Measurements from ENCODE around the gene RELN.

RELN gene

GRCh38 chr7:103712991-103713778 lies 276.3 kb downstream of the RELN start:
- TF ChIP-seq, protein P1, sequence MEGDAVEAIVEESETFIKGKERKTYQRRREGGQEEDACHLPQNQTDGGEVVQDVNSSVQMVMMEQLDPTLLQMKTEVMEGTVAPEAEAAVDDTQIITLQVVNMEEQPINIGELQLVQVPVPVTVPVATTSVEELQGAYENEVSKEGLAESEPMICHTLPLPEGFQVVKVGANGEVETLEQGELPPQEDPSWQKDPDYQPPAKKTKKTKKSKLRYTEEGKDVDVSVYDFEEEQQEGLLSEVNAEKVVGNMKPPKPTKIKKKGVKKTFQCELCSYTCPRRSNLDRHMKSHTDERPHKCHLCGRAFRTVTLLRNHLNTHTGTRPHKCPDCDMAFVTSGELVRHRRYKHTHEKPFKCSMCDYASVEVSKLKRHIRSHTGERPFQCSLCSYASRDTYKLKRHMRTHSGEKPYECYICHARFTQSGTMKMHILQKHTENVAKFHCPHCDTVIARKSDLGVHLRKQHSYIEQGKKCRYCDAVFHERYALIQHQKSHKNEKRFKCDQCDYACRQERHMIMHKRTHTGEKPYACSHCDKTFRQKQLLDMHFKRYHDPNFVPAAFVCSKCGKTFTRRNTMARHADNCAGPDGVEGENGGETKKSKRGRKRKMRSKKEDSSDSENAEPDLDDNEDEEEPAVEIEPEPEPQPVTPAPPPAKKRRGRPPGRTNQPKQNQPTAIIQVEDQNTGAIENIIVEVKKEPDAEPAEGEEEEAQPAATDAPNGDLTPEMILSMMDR (IDR thresholded peaks at IDR 0.05): no peak

- TF ChIP-seq, protein P1 (IDR thresholded peaks at IDR 0.05): no peak
These were observed 278.0 kb downstream of the RELN start for GRCh38 chr7:103711413-103711812.

GRCh38 chr7:103710247-103710646 lies 279.2 kb downstream of the RELN start:
- TF ChIP-seq, protein P1 (IDR thresholded peaks at IDR 0.05): no peak

DNA sequence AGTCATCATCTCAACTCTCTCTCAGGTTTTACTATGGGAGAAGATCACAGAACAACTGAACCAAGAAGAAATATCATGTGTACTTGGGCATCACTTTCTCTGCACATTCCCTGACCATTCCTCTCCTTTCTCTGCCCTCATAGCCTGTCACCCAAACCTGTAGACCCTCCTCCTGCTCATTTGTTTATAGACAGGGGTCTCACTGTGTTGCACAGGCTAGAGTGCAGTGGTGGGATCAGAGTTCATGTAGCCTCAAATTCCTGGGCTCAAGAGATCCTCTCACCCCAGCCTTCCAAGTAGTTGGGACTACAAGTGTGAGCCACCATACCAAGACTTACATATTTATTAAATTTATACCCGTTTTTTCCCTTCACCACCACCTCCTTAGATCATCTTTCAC lies 282.7 kb downstream of the RELN start:
- TF ChIP-seq, protein P1 (IDR thresholded peaks at IDR 0.05): no peak

DNA sequence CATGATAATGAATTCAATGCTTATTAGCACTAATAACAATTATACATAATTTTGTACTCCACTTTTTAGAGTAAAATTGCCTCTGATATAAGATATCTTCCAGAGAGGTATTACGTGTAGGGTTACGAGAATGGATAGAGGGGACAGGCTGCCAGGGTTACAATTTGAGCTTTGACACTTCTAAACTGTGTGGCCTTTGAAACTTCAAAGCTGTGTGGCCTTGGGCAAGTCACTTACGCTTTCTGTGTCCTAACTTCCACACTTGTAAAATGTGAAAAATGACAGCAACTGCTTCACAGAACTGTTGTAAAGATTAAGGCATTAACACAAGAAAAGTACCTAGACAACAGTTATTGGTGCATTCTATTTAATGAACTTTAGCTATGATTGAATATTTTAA lies 283.9 kb downstream of the RELN start:
- TF ChIP-seq, protein P1 (IDR thresholded peaks at IDR 0.05): no peak

- TF ChIP-seq, protein P1 (IDR thresholded peaks at IDR 0.05): no peak
These were observed 284.8 kb downstream of the RELN start for GRCh38 chr7:103704701-103705100.

DNA sequence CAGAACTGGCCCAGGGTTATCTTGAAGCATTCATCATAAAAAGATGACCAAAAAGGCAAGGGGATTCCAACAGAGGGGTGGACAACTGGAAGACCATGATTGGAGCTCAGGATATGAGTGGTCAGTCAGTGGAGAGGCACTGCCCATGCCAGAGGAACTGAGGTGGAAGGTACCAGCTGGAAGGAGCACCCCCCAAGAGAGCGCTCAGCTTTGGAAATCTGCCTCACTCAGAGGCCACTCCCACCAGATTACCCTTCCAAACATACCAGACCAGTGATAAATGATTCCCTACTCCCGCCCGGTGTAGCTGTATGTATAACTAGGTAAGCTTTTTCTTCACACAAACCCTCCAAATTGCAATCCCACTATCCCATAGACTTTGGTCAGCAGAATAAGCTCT lies 286.5 kb downstream of the RELN start:
- TF ChIP-seq, protein P1 (IDR thresholded peaks at IDR 0.05): no peak
